A204.1 (cell line): ENCODE measurements around the gene CNIH2.
"Not testable (repeated sequence)": the region's sequence is repeated elsewhere in the genome, so short reads cannot be mapped to it uniquely, and the experiment has no call there.

Experiments used
- FAIRE-seq: peaks from 2 replicates; lab custom pipeline; 2012; peaks lifted over from hg19 to GRCh38; lab: Jason Lieb, UNC

The CNIH2 gene

DNA sequence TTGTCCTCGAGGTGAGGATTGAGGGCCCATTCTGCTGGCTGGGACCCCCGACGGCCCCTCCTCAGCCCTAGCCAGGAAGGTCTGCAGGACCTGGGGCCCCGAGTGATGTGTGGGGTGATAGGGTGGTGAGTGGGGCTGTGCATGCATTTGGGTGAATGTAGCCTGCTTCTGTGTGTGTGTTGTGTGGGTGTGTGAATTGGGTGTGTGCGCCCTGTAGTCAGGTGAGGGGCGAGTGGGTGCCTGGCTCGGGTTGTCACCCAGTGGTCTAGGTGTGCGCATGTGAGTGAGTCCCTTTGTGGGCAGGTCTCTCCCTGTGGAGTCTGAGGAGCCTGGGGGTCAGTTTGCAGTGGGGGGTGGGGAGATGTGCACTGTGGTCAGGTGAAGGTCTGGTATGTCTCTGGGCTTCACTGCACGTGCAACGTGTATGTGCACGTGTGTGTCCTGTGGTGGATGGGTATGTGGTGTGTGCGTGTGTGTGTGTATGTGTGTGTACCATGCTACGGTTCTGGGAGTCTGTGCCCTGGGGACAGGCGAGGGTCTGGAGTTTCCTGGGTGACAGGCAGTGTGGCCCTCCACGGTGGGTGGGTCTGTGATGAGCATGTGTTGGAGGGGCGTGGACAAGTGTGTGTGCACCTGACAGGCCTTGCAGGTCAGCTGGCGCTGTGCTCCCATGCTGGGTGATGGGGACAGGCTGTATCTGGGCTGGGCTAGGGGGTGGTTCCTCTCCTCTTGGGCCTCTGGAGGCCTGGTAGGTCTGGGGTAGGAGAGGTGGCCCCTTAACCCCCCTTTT, 14.8 kb downstream of the CNIH2 start:
- FAIRE-seq = no peak

DNA sequence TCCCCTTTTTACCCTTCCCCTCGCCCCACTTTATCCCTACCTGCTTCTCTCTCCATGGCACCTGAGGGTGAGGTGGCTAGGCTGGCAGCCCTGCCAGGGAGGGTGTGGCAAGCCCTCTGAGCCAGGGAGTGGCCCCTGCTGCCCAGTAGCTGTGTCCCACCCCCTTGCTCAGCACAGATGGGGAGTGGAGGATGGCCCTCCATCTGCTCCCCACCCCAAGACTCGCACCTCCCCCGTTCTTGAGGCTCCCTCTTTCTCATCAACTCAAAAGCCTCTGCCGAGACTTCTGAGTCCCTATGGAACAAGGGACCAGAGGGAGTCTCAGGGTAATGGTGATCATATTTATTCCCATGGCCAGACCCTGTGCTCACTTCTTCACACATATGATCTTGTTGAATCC, 15.4 kb downstream of the CNIH2 start:
- no peak for FAIRE-seq

GRCh38 chr11:66293777-66294625, 16.0 kb downstream of the CNIH2 start:
- FAIRE-seq = no peak

- FAIRE-seq = no peak
Observed at GRCh38 chr11:66294626-66295620, 16.9 kb downstream of the CNIH2 start.

DNA sequence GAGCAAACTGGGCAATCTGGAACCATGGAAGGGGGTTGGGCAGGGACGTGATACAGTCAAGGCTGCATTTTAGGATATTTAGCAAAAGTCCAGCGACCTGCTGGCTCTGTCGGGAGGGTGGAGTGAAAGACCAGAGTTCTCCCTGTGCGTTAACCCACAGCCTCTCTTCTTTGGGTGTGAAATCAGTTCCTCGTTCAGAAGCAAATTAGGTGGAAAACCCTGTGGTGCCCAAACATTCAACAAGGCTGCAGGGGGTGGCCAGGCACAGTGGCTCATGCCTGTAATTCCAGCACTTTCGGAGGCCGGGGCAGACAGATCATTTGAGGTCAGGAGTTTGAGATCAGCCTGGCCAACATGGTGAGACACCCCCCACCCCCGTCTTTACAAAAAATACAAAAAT, 19.6 kb downstream of the CNIH2 start:
- no peak for FAIRE-seq

DNA sequence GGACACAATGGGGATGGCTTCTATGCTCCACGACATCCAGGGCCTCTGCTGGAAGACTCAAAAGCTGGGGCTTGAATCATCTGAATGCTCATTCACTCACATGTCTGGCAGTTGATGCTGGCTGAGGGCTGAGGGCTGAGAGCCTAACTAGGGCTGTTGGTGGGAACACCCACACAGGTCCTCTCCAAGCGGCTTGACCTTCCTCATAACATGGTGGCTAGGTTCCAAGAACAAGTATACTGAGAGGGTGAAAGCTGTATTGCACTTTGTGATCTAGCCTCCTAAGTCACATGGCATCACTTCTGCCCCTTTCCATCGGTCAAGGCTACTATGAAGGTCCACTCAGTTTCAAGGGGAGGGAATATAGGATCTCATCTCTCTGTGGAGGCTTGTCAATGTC, 21.2 kb downstream of the CNIH2 start:
- no peak for FAIRE-seq

- FAIRE-seq = no peak
Observed at GRCh38 chr11:66302656-66303055, 24.7 kb downstream of the CNIH2 start.

DNA sequence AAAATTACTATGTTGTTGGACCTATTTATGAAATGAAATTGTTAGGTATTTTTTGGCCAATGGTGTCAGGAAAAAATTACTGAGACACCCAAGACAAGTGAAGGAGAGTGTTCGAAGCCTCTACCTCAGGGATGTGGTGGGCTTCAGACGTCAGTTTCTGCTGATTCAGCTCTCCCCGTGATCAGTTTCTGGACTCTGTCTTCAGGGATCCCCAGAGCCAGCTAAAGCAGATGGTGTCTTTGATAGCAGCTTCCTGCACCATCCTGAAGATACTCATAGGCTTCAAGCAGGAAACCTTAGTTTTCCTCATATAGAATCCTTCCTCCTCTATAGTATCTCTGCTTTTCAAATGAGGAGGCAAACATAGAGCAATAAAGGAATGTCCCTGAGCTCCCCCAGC, 31.5 kb downstream of the CNIH2 start:
- FAIRE-seq = no peak

- FAIRE-seq = no peak
Observed at GRCh38 chr11:66310324-66310723, 32.3 kb downstream of the CNIH2 start.

- FAIRE-seq = not testable (repeated sequence)
Observed at GRCh38 chr11:66310803-66311440, 32.9 kb downstream of the CNIH2 start.

DNA sequence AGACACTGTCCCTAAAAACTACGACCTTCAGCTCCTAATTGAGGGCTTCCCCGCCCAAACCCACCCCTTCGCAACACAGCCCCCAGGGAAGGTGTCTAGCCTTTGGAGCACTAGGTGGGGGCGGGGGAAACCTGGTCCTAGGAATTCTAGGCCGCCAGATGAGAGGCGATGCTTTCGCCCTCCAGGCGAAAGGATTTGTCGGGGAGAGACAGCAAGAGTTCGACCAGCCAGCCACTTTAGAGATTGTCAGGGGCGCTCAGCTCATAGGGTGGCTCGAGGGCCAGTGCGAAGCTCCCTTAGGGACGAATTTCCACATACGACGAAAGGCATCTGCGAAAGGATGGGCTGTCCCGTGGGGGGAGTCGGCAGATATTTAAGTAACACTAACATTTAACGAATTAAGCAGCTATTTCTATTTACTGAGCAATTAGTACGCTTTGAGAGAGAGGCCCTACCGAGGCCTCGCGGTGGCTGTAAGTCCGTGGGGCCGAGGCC, 33.5 kb downstream of the CNIH2 start:
- FAIRE-seq = no peak

- FAIRE-seq = peak; percentile 27
Observed at GRCh38 chr11:66311965-66312548, 34.1 kb downstream of the CNIH2 start.

DNA sequence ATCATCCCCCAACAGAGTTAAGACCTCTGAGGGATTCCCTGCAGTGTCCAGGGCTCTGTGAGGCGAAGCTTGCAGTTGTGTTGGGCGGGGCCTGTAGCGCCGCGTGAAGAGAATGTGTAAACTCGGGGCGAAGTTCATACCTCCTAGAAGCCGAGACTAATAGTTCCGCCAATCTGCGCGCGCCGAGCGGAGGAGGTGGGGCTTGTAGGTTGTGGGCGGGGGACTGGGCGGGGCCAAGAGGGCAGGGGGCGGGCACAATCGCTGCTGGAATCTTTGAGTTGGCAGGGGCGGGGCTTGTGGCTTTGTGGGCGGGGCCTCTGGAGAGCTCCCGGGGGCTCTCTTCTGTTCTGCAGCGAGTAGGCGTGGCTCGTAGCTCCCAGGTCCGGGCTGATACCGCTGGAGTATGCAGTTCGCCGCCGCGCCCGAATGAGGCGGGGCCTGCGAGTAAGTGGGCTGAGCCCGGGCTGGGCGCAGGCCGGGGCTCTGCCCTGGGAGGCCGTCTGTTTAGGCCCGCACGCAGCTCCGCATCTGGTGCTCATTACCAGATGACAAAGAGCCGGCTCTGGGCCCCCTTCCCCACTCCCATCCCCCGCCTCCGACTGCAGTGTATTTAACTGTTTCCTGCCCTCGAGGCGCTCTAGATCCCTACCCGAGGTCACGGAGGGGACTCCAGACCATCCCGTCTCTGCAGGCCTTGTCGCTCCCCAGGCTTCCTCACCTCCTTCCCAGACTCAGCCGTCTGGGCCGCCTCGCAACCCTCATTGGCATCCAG, 34.8 kb downstream of the CNIH2 start:
- FAIRE-seq = no peak

DNA sequence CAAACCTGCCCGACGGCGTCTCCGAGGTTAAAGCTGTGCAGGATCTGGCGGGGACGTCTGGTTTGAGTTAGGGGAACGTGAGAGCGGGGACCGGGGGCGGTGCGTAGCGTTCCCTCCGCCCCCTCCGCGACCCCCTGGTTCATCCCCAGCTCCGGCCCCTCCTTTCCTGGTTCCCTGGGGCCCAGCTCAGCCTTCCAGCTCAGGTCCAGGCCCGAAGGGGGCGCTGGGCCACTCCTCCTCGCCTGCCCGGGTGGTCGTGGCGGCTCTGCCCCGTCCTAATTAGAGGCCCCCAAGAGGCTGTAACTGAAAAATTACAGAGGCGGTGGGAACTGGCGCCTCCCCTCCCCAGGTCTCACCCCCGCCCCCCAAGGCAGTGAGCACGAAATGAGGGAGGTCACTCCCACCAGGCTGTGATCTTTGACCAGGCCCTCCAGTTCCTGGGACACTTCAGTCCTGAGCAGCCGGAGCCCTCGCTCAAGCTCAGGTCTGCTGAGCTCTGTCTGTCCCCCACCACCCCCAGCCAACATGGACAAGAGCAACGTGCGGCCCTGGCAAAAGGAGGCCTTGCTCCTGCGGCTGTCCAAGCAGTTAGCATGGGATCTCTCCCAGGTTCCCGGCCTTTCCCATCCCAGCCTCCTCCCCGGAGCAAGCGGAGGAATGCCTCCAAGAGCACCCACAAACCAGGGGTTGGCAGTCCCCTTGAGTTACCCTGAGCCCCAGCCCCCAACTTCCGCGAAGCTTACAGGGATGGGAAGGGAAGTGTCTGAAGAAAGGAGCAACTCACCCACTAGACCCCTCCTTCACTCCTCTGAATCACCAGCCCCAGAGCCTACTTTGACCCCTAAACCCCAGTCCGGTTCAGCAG, 35.6 kb downstream of the CNIH2 start:
- no peak for FAIRE-seq

DNA sequence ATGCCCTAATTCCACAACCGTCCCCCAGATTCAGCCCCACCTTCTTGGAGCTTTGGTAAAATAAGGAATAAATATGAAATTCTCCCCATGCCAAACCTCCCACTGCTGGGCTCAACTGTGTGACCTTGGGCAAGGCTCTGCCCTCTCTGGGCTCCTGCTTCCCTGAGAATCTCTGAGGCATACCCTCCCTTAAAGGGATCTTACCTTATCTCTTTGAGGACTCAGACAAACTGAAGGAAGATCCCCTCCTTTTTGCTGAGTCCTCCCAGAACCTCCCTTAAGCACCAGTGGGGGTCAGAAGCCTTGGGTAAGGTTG, 36.2 kb downstream of the CNIH2 start:
- no peak for FAIRE-seq

- FAIRE-seq = no peak
Observed at GRCh38 chr11:66314561-66315497, 36.9 kb downstream of the CNIH2 start.

DNA sequence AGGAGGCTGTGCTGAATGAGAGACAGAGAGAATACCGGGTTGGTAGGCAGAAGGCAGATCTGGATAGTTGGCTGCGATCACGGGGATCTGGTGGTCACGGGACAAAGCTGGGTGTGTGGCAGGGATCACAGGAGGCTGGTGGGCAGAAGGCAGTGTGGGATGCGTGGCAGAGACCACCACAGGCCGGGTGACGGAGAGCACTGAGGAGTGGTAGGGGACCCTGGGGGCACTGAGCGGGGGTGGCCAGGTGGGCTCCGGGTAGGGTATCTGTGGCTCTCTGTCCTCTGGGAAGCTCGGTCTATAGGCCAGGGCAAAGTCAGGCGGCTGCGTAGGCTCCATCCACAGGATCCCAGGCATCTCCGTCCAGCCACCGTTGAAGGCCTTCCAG, 37.5 kb downstream of the CNIH2 start:
- no peak for FAIRE-seq
